Neural cell (in vitro differentiated cells): ENCODE data around the gene ZNF407. TPM values are rescaled to one million over a fixed set of nuclear protein-coding genes. Genes with fewer than 3 reads are reported as not detected.

Source experiments
- H2AFZ ChIP-seq: fragments of 200-600, 300-800 bp; sonication (generic), shearing (Covaris generic); 2 replicates; pipeline ENCODE4 v1.6.0; 2014; ENCODE audit warnings: low read depth, mild to moderate bottlenecking, antibody characterized with exemption, low read length, moderate library complexity
- H3F3A ChIP-seq: fragments of 200-600 bp; shearing (Covaris generic); 2 replicates; pipeline ENCODE4 v1.6.1; 2016; ENCODE audit warnings: mild to moderate bottlenecking, moderate library complexity, mixed read lengths, antibody characterized with exemption, low read length; ENCODE audit not compliant: insufficient read depth, poor library complexity, severe bottlenecking
- H3K27ac ChIP-seq: fragments of 200-600, 300-800 bp; sonication (generic), shearing (Covaris generic); 2 replicates; pipeline ENCODE4 v1.5.1; 2014; ENCODE audit warnings: mild to moderate bottlenecking, low read length, moderate library complexity
- H3K27me3 ChIP-seq: fragments of 300-800, 200-600 bp; sonication (generic), shearing (Covaris generic); 2 replicates; pipeline ENCODE4 v1.6.0; 2014; ENCODE audit warnings: mild to moderate bottlenecking, low read depth, low read length, moderate library complexity; ENCODE audit not compliant: insufficient read depth
- H3K36me3 ChIP-seq: fragments of 300-800, 200-600 bp; sonication (generic), shearing (Covaris generic); 2 replicates; pipeline ENCODE4 v1.5.1; 2014; ENCODE audit warnings: mild to moderate bottlenecking, antibody characterized with exemption, low read length, moderate library complexity; ENCODE audit not compliant: insufficient read depth
- H3K4me2 ChIP-seq: fragments of 300-800, 200-600 bp; sonication (generic), shearing (Covaris generic); 2 replicates; pipeline ENCODE4 v1.6.0; 2014; ENCODE audit warnings: mild to moderate bottlenecking, low read length
- H3K4me3 ChIP-seq: fragments of 300-800, 200-600 bp; sonication (generic), shearing (Covaris generic); 2 replicates; pipeline ENCODE4 v1.5.1; 2014; ENCODE audit warnings: mild to moderate bottlenecking, low read length, moderate library complexity
- H3K79me2 ChIP-seq: fragments of 200-600 bp; shearing (Covaris generic); replicated peaks from 2 replicates; pipeline ENCODE4 v1.6.0; 2014; ENCODE audit warnings: mild to moderate bottlenecking, low read length, moderate library complexity; ENCODE audit not compliant: insufficient read depth
- H3K9ac ChIP-seq: fragments of 300-800, 200-600 bp; sonication (generic), shearing (Covaris generic); 2 replicates; pipeline ENCODE4 v1.6.1; 2016; ENCODE audit warnings: mild to moderate bottlenecking, low read length, mixed read lengths
- H3K9me2 ChIP-seq: fragments of 200-600 bp; shearing (Covaris generic); 2 replicates; pipeline ENCODE4 v1.6.1; 2016; ENCODE audit warnings: mild to moderate bottlenecking, low read length, mixed read lengths; ENCODE audit not compliant: insufficient read depth
- H3K9me3 ChIP-seq: fragments of 200-600, 300-800 bp; sonication (generic), shearing (Covaris generic); 2 replicates; pipeline ENCODE4 v1.6.1; 2016; ENCODE audit warnings: mild to moderate bottlenecking, mixed run types, low read length, moderate library complexity, mixed read lengths
- H4K20me1 ChIP-seq: fragments of 200-600 bp; shearing (Covaris generic); 2 replicates; pipeline ENCODE4 v1.6.1; 2016; ENCODE audit warnings: mild to moderate bottlenecking, mixed run types; ENCODE audit not compliant: insufficient read depth
- CTCF ChIP-seq: fragments of 450-650 bp; IDR thresholded peaks from 2 replicates; pipeline ENCODE4 v1.5.1; 2014; ENCODE audit warnings: antibody characterized with exemption, mild to moderate bottlenecking, moderate library complexity; ENCODE audit not compliant: poor library complexity, severe bottlenecking
- EP300 ChIP-seq: fragments of 450-650 bp; conservative IDR thresholded peaks from 2 replicates; pipeline ENCODE4 v1.6.1; 2014; ENCODE audit warnings: antibody characterized with exemption, mild to moderate bottlenecking, moderate library complexity; ENCODE audit not compliant: poor library complexity, severe bottlenecking
- EZH2 ChIP-seq: fragments of 200-600, 300-800 bp; shearing (Covaris generic), sonication (generic); IDR thresholded peaks from 2 replicates; pipeline ENCODE4 v1.6.1; 2014; ENCODE audit warnings: antibody characterized with exemption, low read length, borderline replicate concordance, mild to moderate bottlenecking; ENCODE audit not compliant: insufficient read depth, poor library complexity, severe bottlenecking
- MXI1 ChIP-seq: fragments of 450-650 bp; conservative IDR thresholded peaks from 2 replicates; pipeline ENCODE4 v1.6.1; 2014; ENCODE audit warnings: antibody characterized with exemption, mild to moderate bottlenecking; ENCODE audit not compliant: poor library complexity, severe bottlenecking
- POLR2AphosphoS5 ChIP-seq: IDR thresholded peaks from 2 replicates; pipeline ENCODE4 v1.6.1; 2012
- RAD21 ChIP-seq: fragments of 450-650 bp; conservative IDR thresholded peaks from 2 replicates; pipeline ENCODE4 v1.6.1; 2014; ENCODE audit warnings: antibody characterized with exemption, mild to moderate bottlenecking, moderate library complexity
- REST ChIP-seq: IDR thresholded peaks from 2 replicates; pipeline ENCODE4 v1.6.1; 2012; ENCODE audit warnings: borderline replicate concordance
- SMC3 ChIP-seq: fragments of 450-650 bp; conservative IDR thresholded peaks from 2 replicates; pipeline ENCODE4 v1.6.1; 2014; ENCODE audit warnings: antibody characterized with exemption, mild to moderate bottlenecking, moderate library complexity; ENCODE audit not compliant: poor library complexity
- TAF1 ChIP-seq: IDR thresholded peaks from 2 replicates; pipeline ENCODE4 v1.6.1; 2012; ENCODE audit warnings: low read depth
- polyA plus RNA-seq: library from polyadenylated mRNA; depleted of rRNA; stranded (reverse); fragments of >200 nt; gene quantifications from 2 replicates; pipeline ENCODE4 v1.2.3, GENCODE V29; 2014

ZNF407 gene
- polyA plus RNA-seq, 1 donor from 2014 or later, result 2.9 TPM

- peaks cover 3% of the 10 kb centered on the region for H3K9me3 ChIP-seq
- no peaks in the 10 kb centered on the region for H3K36me3 ChIP-seq
- H3K9ac ChIP-seq, result no peak overlapping the region
- H3K27me3 ChIP-seq, result no peaks in the 10 kb centered on the region
- H3K9me2 ChIP-seq, result no peaks in the 10 kb centered on the region
- no peaks in the 10 kb centered on the region for H3K79me2 ChIP-seq
- H3K4me3 ChIP-seq, result no peak overlapping the region
- H3K27ac ChIP-seq, result no peak overlapping the region
- H3F3A ChIP-seq, result no peaks in the 10 kb centered on the region
- TF ChIP-seq POLR2AphosphoS5 (no peak), CTCF (no peak), SMC3 (no peak), RAD21 (no peak), MXI1 (no peak), EZH2 (no peak), TAF1 (no peak), EP300 (no peak), REST (no peak)
- H2AFZ ChIP-seq, result no peak overlapping the region
- H4K20me1 ChIP-seq, result no peaks in the 10 kb centered on the region
- no peak overlapping the region for H3K4me2 ChIP-seq
These were observed 85.3 kb downstream of the ZNF407 start for GRCh38 chr18:74682991-74683297.

- Histone ChIP-seq H3K4me3 (no peak overlapping the region), H3K79me2 (no peaks in the 10 kb centered on the region), H3K9ac (no peak overlapping the region), H3K9me3 (no peaks in the 10 kb centered on the region), H3K4me2 (no peak overlapping the region), H3K36me3 (no peaks in the 10 kb centered on the region), H3K27ac (no peak overlapping the region), H4K20me1 (no peaks in the 10 kb centered on the region), H3F3A (no peaks in the 10 kb centered on the region), H3K27me3 (no peaks in the 10 kb centered on the region), H2AFZ (no peak overlapping the region), H3K9me2 (no peaks in the 10 kb centered on the region)
- TF ChIP-seq TAF1 (no peak), REST (no peak)
These were observed 85.9 kb downstream of the ZNF407 start for GRCh38 chr18:74683573-74683972.
